K562 (cell line): ENCODE results near the gene EIF1AY.

Source experiments
- CBFA2T2 ChIP-seq: fragments of 450-650 bp; conservative IDR thresholded peaks from 2 replicates; pipeline ENCODE4 v1.6.1; 2017; ENCODE audit warnings: mild to moderate bottlenecking
- GABPA ChIP-seq: fragments of 200-800 bp; sonication (Bioruptor generic); conservative IDR thresholded peaks from 2 replicates; pipeline ENCODE4 v1.6.1; 2016; ENCODE audit warnings: low read depth, missing genetic modification characterization, missing compliant biosample characterization
- HDAC2 ChIP-seq: fragments of 450-650 bp; IDR thresholded peaks from 2 replicates; pipeline ENCODE4 v1.6.1; 2016; ENCODE audit warnings: mild to moderate bottlenecking
- SIN3B ChIP-seq: fragments of 450-650 bp; IDR thresholded peaks from 2 replicates; pipeline ENCODE4 v1.6.1; 2017; ENCODE audit warnings: low read depth, mild to moderate bottlenecking, moderate library complexity
- ZC3H11A ChIP-seq: IDR thresholded peaks from 2 replicates; pipeline ENCODE4 v1.6.1; 2012; ENCODE audit warnings: low read depth, low read length, improper control_type of control experiment
- ZNF253 ChIP-seq: fragments of 250-450 bp; sonication (Bioruptor Pico); conservative IDR thresholded peaks from 2 replicates; pipeline ENCODE4 v1.6.1; 2021; ENCODE audit warnings: mild to moderate bottlenecking
- TF ChIP-seq, protein P1 (sequence below), 3 experiments: IDR thresholded peaks in 2 of 3; conservative IDR thresholded peaks in 1 of 3; 2 replicates each; pipeline ENCODE4 v1.5.1; 2011 to 2012; ENCODE audit warnings: low read length in 3 of 3, mild to moderate bottlenecking in 3 of 3, control low read depth in 2 of 3, improper control_type of control experiment in 1 of 3, inconsistent platforms in 1 of 3, low read depth in 1 of 3, mixed read lengths in 1 of 3, moderate library complexity in 1 of 3; ENCODE audit not compliant: insufficient read depth in 2 of 3

DNA sequence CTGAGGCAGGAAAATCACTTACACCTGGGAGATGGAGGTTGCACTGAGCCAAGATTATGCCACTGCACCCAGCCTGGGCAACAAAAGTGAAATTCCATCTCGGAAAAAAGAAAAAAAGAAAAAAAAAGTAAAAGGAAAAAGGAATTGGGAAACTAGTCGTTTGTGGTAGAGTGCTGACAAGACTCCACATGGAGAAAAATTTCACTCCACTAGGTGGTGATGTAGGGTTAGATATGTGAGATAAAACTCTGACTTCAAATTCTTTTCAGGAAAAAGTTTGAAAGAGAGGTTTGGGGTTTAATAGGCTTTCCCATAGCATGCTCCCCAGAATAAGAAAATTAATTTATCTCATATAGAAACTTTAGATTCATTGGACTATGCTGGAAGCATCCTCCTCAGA lies 16.9 kb upstream of the EIF1AY start:
- TF ChIP-seq, protein P1, sequence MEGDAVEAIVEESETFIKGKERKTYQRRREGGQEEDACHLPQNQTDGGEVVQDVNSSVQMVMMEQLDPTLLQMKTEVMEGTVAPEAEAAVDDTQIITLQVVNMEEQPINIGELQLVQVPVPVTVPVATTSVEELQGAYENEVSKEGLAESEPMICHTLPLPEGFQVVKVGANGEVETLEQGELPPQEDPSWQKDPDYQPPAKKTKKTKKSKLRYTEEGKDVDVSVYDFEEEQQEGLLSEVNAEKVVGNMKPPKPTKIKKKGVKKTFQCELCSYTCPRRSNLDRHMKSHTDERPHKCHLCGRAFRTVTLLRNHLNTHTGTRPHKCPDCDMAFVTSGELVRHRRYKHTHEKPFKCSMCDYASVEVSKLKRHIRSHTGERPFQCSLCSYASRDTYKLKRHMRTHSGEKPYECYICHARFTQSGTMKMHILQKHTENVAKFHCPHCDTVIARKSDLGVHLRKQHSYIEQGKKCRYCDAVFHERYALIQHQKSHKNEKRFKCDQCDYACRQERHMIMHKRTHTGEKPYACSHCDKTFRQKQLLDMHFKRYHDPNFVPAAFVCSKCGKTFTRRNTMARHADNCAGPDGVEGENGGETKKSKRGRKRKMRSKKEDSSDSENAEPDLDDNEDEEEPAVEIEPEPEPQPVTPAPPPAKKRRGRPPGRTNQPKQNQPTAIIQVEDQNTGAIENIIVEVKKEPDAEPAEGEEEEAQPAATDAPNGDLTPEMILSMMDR (IDR thresholded peaks at IDR 0.05 in 2 of 3, conservative IDR thresholded peaks at IDR 0.05 in 1 of 3; ENCODE audit: insufficient read depth in 2 of 3, low read depth in 1 of 3, low read length in 3 of 3): no peak
- TF ChIP-seq ZC3H11A: no peak
- TF ChIP-seq SIN3B: no peak
- TF ChIP-seq CBFA2T2: no peak
- no peak for TF ChIP-seq GABPA (tag)
- TF ChIP-seq ZNF253 (CRISPR knock-in tag): no peak
- TF ChIP-seq HDAC2: no peak
